ENCODE data around the gene SERPINC1.

- TF ChIP-seq EZH2phosphoT487 (IDR thresholded peaks at IDR 0.05; ENCODE audit: low read depth), result no peak
- no peak for TF ChIP-seq CTCF (IDR thresholded peaks at IDR 0.05; ENCODE audit: low read depth, low read length)
These were observed 54.3 kb downstream of the SERPINC1 start for GRCh38 chr1:173862769-173863223.
